ENCODE data around the gene ASXL1. TPM values are rescaled to one million over a fixed set of nuclear protein-coding genes. Genes with fewer than 3 reads are reported as not detected.

ASXL1 gene
- total RNA-seq, 1 donor = 68.8 TPM

- Histone ChIP-seq H3K27ac (ENCODE audit: low read depth, low read length) (no peak overlapping the region), H3K4me1 (ENCODE audit: insufficient read depth, low read length) (peaks cover 8% of the 10 kb centered on the region), H4K20me1 (ENCODE audit: insufficient read depth, low read length) (peaks cover 31% of the 10 kb centered on the region), H3K9me3 (ENCODE audit: low read depth, low read length) (no peaks in the 10 kb centered on the region), H2AFZ (ENCODE audit: low read length) (no peak overlapping the region), H3K4me3 (ENCODE audit: insufficient read depth, low read length) (no peak overlapping the region), H3K36me3 (ENCODE audit: insufficient read depth, low read length) (peaks cover 7% of the 10 kb centered on the region), H3K4me2 (ENCODE audit: insufficient read depth, low read length) (no peak overlapping the region), H3K27me3 (ENCODE audit: insufficient read depth, low read length) (no peaks in the 10 kb centered on the region), H3K79me2 (ENCODE audit: insufficient read depth, low read length) (peaks cover 13% of the 10 kb centered on the region)
- no peak for DNase-seq (ENCODE audit: insufficient read length, low spot score, missing footprints)
- TF ChIP-seq CTCF (IDR thresholded peaks at IDR 0.05; ENCODE audit: extremely low read depth, low read depth, low read length) = no peak
Measured at GRCh38 chr20:32460231-32460630, 102.1 kb downstream of the ASXL1 start.

- no peak overlapping the region for H3K4me3 ChIP-seq (ENCODE audit: insufficient read depth, low read length)
- peaks cover 29% of the 10 kb centered on the region for H4K20me1 ChIP-seq (ENCODE audit: insufficient read depth, low read length)
- H3K9me3 ChIP-seq (ENCODE audit: low read depth, low read length) = no peaks in the 10 kb centered on the region
- no peak overlapping the region for H2AFZ ChIP-seq (ENCODE audit: low read length)
- peaks cover 14% of the 10 kb centered on the region for H3K4me1 ChIP-seq (ENCODE audit: insufficient read depth, low read length)
- H3K27me3 ChIP-seq (ENCODE audit: insufficient read depth, low read length) = no peaks in the 10 kb centered on the region
- peaks cover 4% of the 10 kb centered on the region for H3K36me3 ChIP-seq (ENCODE audit: insufficient read depth, low read length)
- no peak overlapping the region for H3K27ac ChIP-seq (ENCODE audit: low read depth, low read length)
- TF ChIP-seq CTCF (IDR thresholded peaks at IDR 0.05; ENCODE audit: extremely low read depth, low read depth, low read length) = no peak
- peaks cover 15% of the 10 kb centered on the region for H3K79me2 ChIP-seq (ENCODE audit: insufficient read depth, low read length)
- H3K4me2 ChIP-seq (ENCODE audit: insufficient read depth, low read length) = no peak overlapping the region
- no peak for DNase-seq (ENCODE audit: insufficient read length, low spot score, missing footprints)
Measured at GRCh38 chr20:32460683-32461320, 102.7 kb downstream of the ASXL1 start.

GRCh38 chr20:32461836-32462600 is 103.9 kb downstream of the ASXL1 start:
- Histone ChIP-seq H4K20me1 (ENCODE audit: insufficient read depth, low read length) (peaks cover 21% of the 10 kb centered on the region), H3K9me3 (ENCODE audit: low read depth, low read length) (no peaks in the 10 kb centered on the region), H3K4me2 (ENCODE audit: insufficient read depth, low read length) (no peak overlapping the region), H3K36me3 (ENCODE audit: insufficient read depth, low read length) (no peaks in the 10 kb centered on the region), H3K4me1 (ENCODE audit: insufficient read depth, low read length) (peaks cover 10% of the 10 kb centered on the region), H3K27ac (ENCODE audit: low read depth, low read length) (no peak overlapping the region), H3K79me2 (ENCODE audit: insufficient read depth, low read length) (peaks cover 18% of the 10 kb centered on the region), H2AFZ (ENCODE audit: low read length) (no peak overlapping the region), H3K4me3 (ENCODE audit: insufficient read depth, low read length) (no peak overlapping the region), H3K27me3 (ENCODE audit: insufficient read depth, low read length) (no peaks in the 10 kb centered on the region)
- TF ChIP-seq CTCF (IDR thresholded peaks at IDR 0.05; ENCODE audit: extremely low read depth, low read depth, low read length) = no peak
- no peak for DNase-seq (ENCODE audit: insufficient read length, low spot score, missing footprints)

GRCh38 chr20:32462900-32463641 is 104.9 kb downstream of the ASXL1 start:
- H4K20me1 ChIP-seq (ENCODE audit: insufficient read depth, low read length) = peaks cover 21% of the 10 kb centered on the region
- no peak for TF ChIP-seq CTCF (IDR thresholded peaks at IDR 0.05; ENCODE audit: extremely low read depth, low read depth, low read length)
- H3K9me3 ChIP-seq (ENCODE audit: low read depth, low read length) = no peaks in the 10 kb centered on the region
- H2AFZ ChIP-seq (ENCODE audit: low read length) = no peak overlapping the region
- no peak overlapping the region for H3K4me2 ChIP-seq (ENCODE audit: insufficient read depth, low read length)
- H3K79me2 ChIP-seq (ENCODE audit: insufficient read depth, low read length) = peaks cover 23% of the 10 kb centered on the region
- no peaks in the 10 kb centered on the region for H3K36me3 ChIP-seq (ENCODE audit: insufficient read depth, low read length)
- H3K27ac ChIP-seq (ENCODE audit: low read depth, low read length) = no peak overlapping the region
- H3K27me3 ChIP-seq (ENCODE audit: insufficient read depth, low read length) = no peaks in the 10 kb centered on the region
- peaks cover 6% of the 10 kb centered on the region for H3K4me1 ChIP-seq (ENCODE audit: insufficient read depth, low read length)
- DNase-seq (ENCODE audit: insufficient read length, low spot score, missing footprints) = no peak
- H3K4me3 ChIP-seq (ENCODE audit: insufficient read depth, low read length) = no peak overlapping the region

Data from osteoblast (primary cell).